Calu3 (cell line): ENCODE results near the gene CYP4A11. TPM values are rescaled to one million over a fixed set of nuclear protein-coding genes. Genes with fewer than 3 reads are reported as not detected.
"Not testable (repeated sequence)": the region's sequence is repeated elsewhere in the genome, so short reads cannot be mapped to it uniquely, and the experiment has no call there.

Experiments
- BruUV-seq: library from RNA; stranded (reverse); fragments of 400-500 nt; replicated peaks from 2 replicates; lab custom pipeline; 2021; lab: Mats Ljungman, UMichigan
- CTCF ChIA-PET: fragments of 300-600 bp; sonication (Branson Sonifier 250); formaldehyde crosslinking; loops from one replicate; lab custom pipeline; 2022; ENCODE audit warnings: antibody characterized with exemption; lab: Charles Lee
- DNase-seq: peaks from one replicate; pipeline ENCODE4 v3.0.0; 2022
- H3K27ac Mint-ChIP-seq: one replicate; pipeline ENCODE4 v1.8.0; 2022; ENCODE audit warnings: mixed read lengths; ENCODE audit not compliant: unreplicated experiment
- H3K27me3 Mint-ChIP-seq: one replicate; pipeline ENCODE4 v1.8.0; 2022; ENCODE audit warnings: mixed read lengths; ENCODE audit not compliant: unreplicated experiment
- H3K36me3 Mint-ChIP-seq: one replicate; pipeline ENCODE4 v1.8.0; 2022; ENCODE audit warnings: mild to moderate bottlenecking, moderate library complexity, mixed read lengths; ENCODE audit not compliant: insufficient read depth, unreplicated experiment
- H3K4me1 Mint-ChIP-seq: one replicate; pipeline ENCODE4 v1.8.0; 2022; ENCODE audit warnings: mild to moderate bottlenecking, low read depth, mixed read lengths; ENCODE audit not compliant: unreplicated experiment
- H3K4me3 Mint-ChIP-seq: one replicate; pipeline ENCODE4 v1.8.0; 2022; ENCODE audit warnings: mild to moderate bottlenecking, low read depth, moderate library complexity, mixed read lengths; ENCODE audit not compliant: unreplicated experiment
- H3K9me3 Mint-ChIP-seq: one replicate; pipeline ENCODE4 v1.8.0; 2022; ENCODE audit warnings: low read depth, mixed read lengths; ENCODE audit not compliant: unreplicated experiment
- CTCF ChIP-seq: fragments of 200-600 bp; IDR thresholded peaks from one replicate; pipeline ENCODE4 v1.8.0; 2022; ENCODE audit warnings: antibody characterized with exemption; ENCODE audit not compliant: unreplicated experiment
- intact Hi-C: fragments of 100-400 bp; cut with micrococcal nuclease; formaldehyde crosslinking; loops from one replicate; pipeline ENCODE4 v1.10.0; 2022; ENCODE audit not compliant: unreplicated experiment
- total RNA-seq: library from RNA; stranded (reverse); gene quantifications from 2 replicates; pipeline ENCODE4 v1.2.3, GENCODE V29; 2022

CYP4A11 gene
- total RNA-seq, 1 experiment from 2014 or later: not detected

GRCh38 chr1:46948629-46949416, 7.5 kb upstream of the CYP4A11 start:
- DNase-seq: peak; percentile 13
- intact Hi-C loops: no loop called here
- H3K27ac Mint-ChIP-seq: no peak overlapping the region
- no peak overlapping the region for H3K4me3 Mint-ChIP-seq
- CTCF ChIA-PET: no interaction called here
- no peaks in the 10 kb centered on the region for H3K36me3 Mint-ChIP-seq
- TF ChIP-seq CTCF: no peak
- H3K9me3 Mint-ChIP-seq: no peaks in the 10 kb centered on the region
- H3K4me1 Mint-ChIP-seq: peaks cover 11% of the 10 kb centered on the region
- peaks cover 42% of the 10 kb centered on the region for H3K27me3 Mint-ChIP-seq
- BruUV-seq: no TSS peak

- intact Hi-C loops, H3K9me3 Mint-ChIP-seq, H3K27ac Mint-ChIP-seq, H3K36me3 Mint-ChIP-seq, DNase-seq, BruUV-seq, H3K4me3 Mint-ChIP-seq: not testable (repeated sequence)
- Mint-ChIP-seq H3K27me3 (peaks cover 33% of the 10 kb centered on the region), H3K4me1 (peaks cover 11% of the 10 kb centered on the region)
- CTCF ChIA-PET: interaction anchor here (0.7 kb wide), 1 partner anchor 1752 kb away, joined by 3 read pairs; no protein-coding TSS in a partner anchor
Measured at GRCh38 chr1:46947706-46948105, 6.4 kb upstream of the CYP4A11 start.

- H3K36me3 Mint-ChIP-seq: no peaks in the 10 kb centered on the region
- no peak overlapping the region for H3K27ac Mint-ChIP-seq
- H3K27me3 Mint-ChIP-seq: peaks cover 42% of the 10 kb centered on the region
- H3K4me1 Mint-ChIP-seq: no peaks in the 10 kb centered on the region
- no peak overlapping the region for H3K4me3 Mint-ChIP-seq
- H3K9me3 Mint-ChIP-seq: no peaks in the 10 kb centered on the region
- CTCF ChIA-PET: no interaction called here
- intact Hi-C loops: no loop called here
- TF ChIP-seq CTCF: no peak
- no TSS peak for BruUV-seq
- no peak for DNase-seq
Measured at GRCh38 chr1:46942086-46942485, 810 bp upstream of the CYP4A11 start.

- CTCF ChIA-PET: interaction anchor here (0.9 kb wide), 1 partner anchor 19 kb away, joined by 3 read pairs; no protein-coding TSS in a partner anchor
- Mint-ChIP-seq H3K27ac (no peak overlapping the region), H3K36me3 (no peaks in the 10 kb centered on the region), H3K9me3 (no peaks in the 10 kb centered on the region), H3K4me3 (no peak overlapping the region), H3K27me3 (peaks cover 44% of the 10 kb centered on the region), H3K4me1 (no peaks in the 10 kb centered on the region)
- no TSS peak for BruUV-seq
- no peak for DNase-seq
- no peak for TF ChIP-seq CTCF
- intact Hi-C loops: no loop called here
Measured at GRCh38 chr1:46940307-46940706, 969 bp downstream of the CYP4A11 start.

- TF ChIP-seq CTCF: no peak
- Mint-ChIP-seq H3K27ac (no peak overlapping the region), H3K36me3 (no peaks in the 10 kb centered on the region), H3K27me3 (peaks cover 47% of the 10 kb centered on the region), H3K4me3 (no peak overlapping the region), H3K9me3 (no peaks in the 10 kb centered on the region), H3K4me1 (no peaks in the 10 kb centered on the region)
- intact Hi-C loops: no loop called here
- CTCF ChIA-PET: interaction anchor here (0.7 kb wide), 1 partner anchor 134 kb away, joined by 3 read pairs; no protein-coding TSS in a partner anchor
- no peak for DNase-seq
- BruUV-seq: no TSS peak
Measured at GRCh38 chr1:46937270-46937669, 4.0 kb downstream of the CYP4A11 start.
